NAMALWA (cell line): ENCODE measurements around the gene KRT6A.

Experiments used
- DNase-seq: peaks from one replicate; pipeline ENCODE4 v3.0.0-alpha.2; 2015; ENCODE audit warnings: low spot score

Gene KRT6A

DNA sequence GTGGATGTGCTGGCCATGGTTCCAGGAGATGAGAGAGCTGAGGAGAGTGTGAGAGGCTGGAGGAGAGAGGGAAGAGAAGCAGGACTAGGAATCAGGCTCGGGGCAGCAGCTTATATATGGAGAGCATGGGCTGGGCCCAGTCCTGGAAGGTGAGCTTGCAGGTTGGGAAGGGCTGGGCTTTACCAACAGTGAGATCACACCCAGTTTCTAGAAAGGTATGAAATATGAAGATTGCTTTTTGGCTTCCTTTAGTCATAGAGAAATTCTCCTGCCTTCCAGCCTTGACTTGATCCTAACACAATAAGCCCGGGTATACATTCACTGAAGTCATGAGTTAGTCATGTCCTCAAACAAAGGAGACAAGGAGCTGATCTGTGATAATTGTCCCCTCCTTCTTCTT lies at the start of gene KRT6A:
Gene KRT6A (minus strand): TSS at position 86 of the 400 bp plus-strand sequence. CDS start 69 bp downstream, at position 17.
- no peak for DNase-seq

GRCh38 chr12:52542157-52542556 lies 49.1 kb upstream of the KRT6A start:
- no peak for DNase-seq

- DNase-seq, result no peak
These were observed 48.7 kb upstream of the KRT6A start for GRCh38 chr12:52541709-52542108.

- DNase-seq, result no peak
These were observed 47.5 kb upstream of the KRT6A start for GRCh38 chr12:52540531-52540930.

DNA sequence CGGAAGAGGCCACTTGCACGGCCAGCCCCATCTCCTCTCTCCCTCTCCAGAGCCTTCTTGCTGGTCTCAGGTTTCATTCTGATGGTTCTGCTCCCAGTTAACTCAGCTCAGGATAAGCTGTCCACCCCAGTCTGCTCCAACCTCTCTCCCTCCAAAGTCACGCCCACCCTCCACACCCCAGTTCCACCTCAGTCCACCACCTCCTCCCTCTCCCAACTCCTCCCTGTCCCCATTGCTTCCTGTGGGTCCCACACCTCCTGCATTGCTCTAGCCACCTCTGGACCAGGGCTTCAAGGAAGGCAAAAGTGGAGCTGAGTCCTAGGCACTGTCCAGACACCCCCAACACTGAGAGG lies 46.7 kb upstream of the KRT6A start:
- DNase-seq, result no peak

- no peak for DNase-seq
These were observed 46.2 kb upstream of the KRT6A start for GRCh38 chr12:52539083-52539820.

- DNase-seq, result no peak
These were observed 44.0 kb upstream of the KRT6A start for GRCh38 chr12:52537101-52537500.

GRCh38 chr12:52535574-52535973 lies 42.5 kb upstream of the KRT6A start:
- no peak for DNase-seq

DNA sequence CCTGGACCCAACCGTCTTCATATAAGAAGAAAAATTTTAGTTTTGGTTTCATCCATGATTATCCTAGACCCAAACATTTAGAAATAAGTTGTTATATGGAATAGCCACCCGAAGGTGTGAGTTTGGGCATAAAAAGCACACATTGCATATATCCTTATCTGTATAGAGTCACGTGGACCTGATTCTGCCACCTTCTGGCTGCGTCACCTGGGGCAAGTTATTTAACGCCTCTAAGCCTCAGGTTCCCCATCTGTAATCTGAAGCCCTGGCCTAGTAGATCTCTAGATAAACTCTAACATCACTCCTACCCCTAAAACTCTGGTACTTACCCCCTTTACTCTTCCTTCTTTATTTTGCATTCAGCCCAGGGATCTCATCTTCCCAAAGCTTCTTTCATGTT lies 41.4 kb upstream of the KRT6A start:
- no peak for DNase-seq

GRCh38 chr12:52533686-52534470 lies 40.8 kb upstream of the KRT6A start:
- DNase-seq, result no peak

DNA sequence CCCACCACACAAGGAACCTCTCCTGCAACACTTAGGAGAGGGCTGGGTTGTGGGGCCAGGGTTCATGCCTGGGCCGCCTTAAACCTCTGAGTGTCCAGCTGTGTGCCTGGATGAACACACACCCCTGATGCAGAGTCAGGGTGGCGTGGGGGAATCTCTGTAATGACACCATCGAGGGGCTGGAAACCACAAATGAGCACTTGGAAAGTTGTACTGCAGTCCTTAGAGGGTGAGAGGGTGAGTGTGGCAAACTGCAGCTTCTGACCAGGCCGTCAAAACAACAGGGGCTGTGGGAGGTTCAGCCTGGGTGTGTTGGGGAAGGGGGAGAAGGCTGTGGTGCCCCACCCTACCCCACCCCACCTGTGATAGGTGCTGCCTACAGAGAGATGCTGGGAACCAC lies 39.6 kb upstream of the KRT6A start:
- DNase-seq, result no peak

DNA sequence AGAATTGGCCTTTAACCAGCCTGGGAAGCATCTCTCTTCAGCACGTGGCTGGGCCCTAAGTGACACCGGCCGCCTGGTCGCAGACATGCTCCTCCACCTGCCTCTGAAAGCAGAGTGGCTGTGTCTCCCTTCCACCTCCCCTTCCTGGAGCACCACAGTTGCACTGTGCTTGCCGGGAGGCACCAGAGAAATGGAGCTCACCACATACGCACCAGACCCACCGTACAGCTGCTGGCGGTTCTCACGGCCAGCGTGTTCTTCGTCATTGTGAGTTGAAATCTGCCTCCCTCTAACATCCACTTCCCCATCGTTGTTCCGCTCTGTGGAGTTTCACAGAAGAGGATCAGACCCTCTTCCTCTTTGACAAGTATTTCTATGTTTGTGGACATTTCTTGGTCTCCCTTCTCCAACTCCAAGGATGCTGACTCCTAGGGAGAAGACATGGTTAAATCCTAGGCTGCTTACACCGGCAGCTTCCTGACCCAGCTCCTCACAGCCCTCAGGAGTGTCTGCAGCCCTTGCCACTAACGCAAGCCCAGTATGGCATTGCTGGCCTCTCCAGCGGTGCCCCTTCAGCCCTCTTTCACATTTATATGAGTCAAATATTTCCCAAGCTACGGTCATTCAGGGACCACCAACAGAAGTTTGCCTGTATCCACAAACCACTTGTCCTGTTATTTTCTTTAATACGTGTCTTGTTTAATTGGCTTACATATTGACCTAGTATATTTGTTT lies 38.7 kb upstream of the KRT6A start:
- no peak for DNase-seq

- no peak for DNase-seq
These were observed 37.8 kb upstream of the KRT6A start for GRCh38 chr12:52530905-52531304.

GRCh38 chr12:52530366-52530765 lies 37.3 kb upstream of the KRT6A start:
- DNase-seq, result no peak

DNA sequence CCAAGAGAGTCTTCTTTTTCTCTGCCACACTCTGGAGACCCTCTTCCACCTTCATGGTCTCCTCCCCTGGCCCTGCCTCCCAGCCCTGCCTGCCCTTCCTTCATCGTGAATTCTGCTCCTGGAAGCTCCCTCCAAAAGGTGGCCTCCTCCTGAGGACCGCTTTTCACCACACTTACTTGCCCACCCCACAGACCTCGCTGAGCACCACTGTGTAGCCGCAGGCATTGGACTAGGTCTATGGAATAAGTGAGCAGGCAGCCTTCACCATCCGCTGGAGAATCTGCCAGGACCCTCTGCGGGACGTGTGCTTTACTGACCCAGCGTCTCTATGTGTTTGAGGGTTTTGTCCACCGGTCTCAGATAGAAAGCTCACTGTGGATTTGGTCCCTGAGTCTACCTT lies 36.8 kb upstream of the KRT6A start:
- no peak for DNase-seq

DNA sequence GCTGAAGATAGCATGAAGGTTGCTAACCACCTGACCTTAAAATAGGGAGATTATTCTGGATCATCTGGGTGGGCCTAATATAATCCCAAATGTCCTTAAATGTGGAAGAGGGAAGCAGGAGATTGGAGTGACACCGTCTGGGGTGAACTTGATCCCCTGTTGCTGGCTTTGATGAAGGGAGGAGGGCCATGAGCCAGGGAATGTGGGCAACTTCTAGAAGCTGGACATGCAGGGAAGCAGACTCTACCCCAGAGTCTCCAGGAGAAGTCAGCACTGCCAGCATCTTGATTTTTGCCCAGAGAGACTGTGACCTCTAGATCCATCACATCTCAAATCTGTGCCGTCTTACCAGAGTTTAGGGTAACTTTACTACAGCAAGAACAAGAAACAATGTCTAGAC lies 36.4 kb upstream of the KRT6A start:
- no peak for DNase-seq

- DNase-seq, result no peak
These were observed 35.6 kb upstream of the KRT6A start for GRCh38 chr12:52528641-52529143.

DNA sequence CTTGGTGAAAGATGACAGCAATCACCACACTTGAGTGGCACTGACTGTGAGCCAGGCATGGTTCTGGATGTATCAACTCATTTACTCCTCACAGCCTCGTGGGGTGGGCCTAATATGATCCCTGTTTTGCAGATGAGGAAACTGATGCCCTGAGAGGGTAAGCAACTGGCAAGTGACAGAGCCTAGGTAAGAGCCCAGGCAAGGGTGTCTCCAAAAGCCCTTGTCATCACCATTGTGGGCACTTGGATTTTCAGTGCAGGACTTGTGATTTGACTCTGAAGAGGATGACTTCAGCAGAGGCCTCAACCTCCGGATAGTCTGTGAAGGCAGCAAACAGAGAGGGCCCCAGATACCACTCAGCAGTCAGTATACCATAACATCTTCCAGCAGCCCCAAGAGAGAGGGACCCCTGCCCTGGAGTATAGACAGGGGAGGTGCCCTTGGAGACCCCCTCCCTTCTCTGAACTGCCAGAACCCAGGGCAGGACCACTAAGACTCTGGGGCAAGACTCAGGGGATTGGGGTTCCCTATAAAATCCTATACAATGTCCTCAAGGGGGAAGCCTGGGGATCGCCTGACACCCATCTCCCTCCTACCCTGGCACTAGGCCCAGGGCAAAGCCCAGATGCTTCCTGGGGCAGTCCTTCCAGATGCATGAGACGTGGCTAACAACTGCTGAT lies 34.2 kb upstream of the KRT6A start:
- no peak for DNase-seq

- no peak for DNase-seq
These were observed 33.5 kb upstream of the KRT6A start for GRCh38 chr12:52526511-52526951.

DNA sequence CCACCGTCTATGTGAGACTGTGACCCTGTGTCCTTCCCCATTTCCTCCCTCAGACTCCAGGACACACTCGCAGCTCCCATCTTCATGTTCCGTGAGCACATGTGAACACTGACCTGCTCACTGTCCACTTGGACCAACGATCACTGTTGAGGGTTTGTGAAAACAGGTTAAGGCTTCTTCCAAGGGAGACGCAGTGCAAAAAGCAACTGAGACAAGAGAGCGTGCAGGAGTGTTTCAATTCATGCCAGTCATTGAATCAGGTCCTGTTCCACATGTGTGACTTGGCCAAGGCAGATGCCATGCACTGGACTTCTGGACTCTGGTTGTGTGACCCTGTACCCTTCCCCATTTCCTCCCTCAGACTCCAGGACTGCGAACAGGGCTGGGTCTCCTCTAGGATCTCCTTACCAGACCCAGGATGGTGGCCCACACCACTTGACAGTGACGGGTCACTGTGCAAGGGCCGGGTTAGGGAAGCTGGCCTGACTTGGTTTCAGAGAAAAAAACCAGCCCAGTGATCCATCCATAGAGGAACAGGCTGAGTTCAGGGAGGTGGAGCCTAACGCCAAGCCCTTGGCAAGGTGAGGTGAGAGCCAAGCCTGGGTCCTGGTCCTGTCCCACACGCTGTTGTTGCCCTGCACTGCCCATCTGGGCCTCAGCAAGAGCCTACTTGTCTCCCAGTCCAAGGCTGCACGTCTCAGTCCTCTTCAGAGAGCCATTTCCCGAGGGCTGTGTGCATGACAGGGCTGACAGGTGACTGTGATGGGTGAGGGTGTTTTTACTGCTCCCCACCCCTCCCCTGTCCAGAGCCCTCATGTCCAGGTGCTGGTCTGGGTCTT lies 32.8 kb upstream of the KRT6A start:
- DNase-seq, result no peak

DNA sequence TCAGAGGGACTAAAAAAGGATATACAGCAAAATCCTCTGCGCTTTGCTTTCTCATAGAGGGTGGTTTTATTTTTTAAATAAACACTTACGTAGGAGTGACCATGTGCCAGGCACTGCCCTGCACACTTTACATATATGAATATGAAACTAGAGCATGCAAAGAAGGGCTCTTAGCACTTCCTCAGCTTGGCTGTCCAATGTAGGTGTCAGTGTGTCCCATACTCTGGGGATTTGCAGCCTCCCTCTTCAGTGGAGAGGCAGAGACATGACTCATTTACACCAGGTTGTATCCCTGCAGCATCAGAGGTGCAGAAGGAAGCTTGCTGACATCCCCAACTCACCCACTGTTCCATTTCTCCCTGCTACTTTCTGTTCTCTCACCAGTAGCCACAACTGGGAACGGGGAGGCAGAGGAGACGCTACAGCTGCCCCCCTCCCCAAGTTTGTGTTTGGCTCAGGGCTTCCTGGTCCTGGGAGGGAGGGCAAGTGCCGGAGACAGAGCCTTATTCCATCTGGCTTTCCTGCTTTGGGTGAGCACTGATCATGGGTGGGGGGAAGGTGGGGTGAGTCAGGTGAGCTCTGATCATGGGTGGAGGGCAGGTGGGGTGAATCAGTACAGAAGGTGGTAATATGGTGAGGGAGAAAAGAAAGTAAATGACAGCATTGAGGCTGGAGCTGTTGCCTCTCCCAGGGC lies 32.0 kb upstream of the KRT6A start:
- DNase-seq, result no peak
